Activated T-cell treated with anti-CD3 and anti-CD28 coated beads, Interleukin-2, amount 50 U/mL, for 4 hours (primary cell): ENCODE results near the gene MBNL2. TPM values are rescaled to one million over a fixed set of nuclear protein-coding genes. Genes with fewer than 3 reads are reported as not detected.

Source experiments
- ATAC-seq, 2 donors: fragments of 200-7000 bp; cut with Tn5 transposase; one replicate each; pipeline ENCODE4 v1.10.0; 2021
- DNase-seq: peaks from one replicate; pipeline ENCODE4 v3.0.0-alpha.2; 2020
- H3K27me3 Mint-ChIP-seq: one replicate; pipeline ENCODE4 v1.8.0; 2021; ENCODE audit warnings: low read depth, mixed read lengths
- H3K36me3 Mint-ChIP-seq: one replicate; pipeline ENCODE4 v1.8.0; 2022; ENCODE audit warnings: mixed read lengths; ENCODE audit not compliant: insufficient read depth
- H3K4me1 Mint-ChIP-seq: one replicate; pipeline ENCODE4 v1.8.0; 2021; ENCODE audit warnings: low read depth, mixed read lengths
- H3K4me3 Mint-ChIP-seq: one replicate; pipeline ENCODE4 v1.8.0; 2021; ENCODE audit warnings: mild to moderate bottlenecking, moderate library complexity, mixed read lengths
- H3K9me3 Mint-ChIP-seq: one replicate; pipeline ENCODE4 v1.8.0; 2021; ENCODE audit warnings: mixed read lengths
- total RNA-seq, 3 donors: library from RNA; stranded (reverse); gene quantifications; one replicate each; pipeline ENCODE4 v1.2.1, GENCODE V29; 2021

The MBNL2 gene
- total RNA-seq, 3 donors from 2014 or later: 10.3 to 11.7 (median 11.4) TPM

GRCh38 chr13:97221046-97221445 lies 1.1 kb upstream of the MBNL2 start:
- Mint-ChIP-seq H3K4me1 (peaks cover 33% of the 10 kb centered on the region), H3K9me3 (no peaks in the 10 kb centered on the region), H3K4me3 (no peak overlapping the region), H3K27me3 (no peaks in the 10 kb centered on the region), H3K36me3 (no peaks in the 10 kb centered on the region)
- no peak for DNase-seq
- no peak for ATAC-seq

- ATAC-seq (no peak), DNase-seq (no peak)
- H3K4me1 Mint-ChIP-seq: peaks cover 37% of the 10 kb centered on the region
- no peak overlapping the region for H3K4me3 Mint-ChIP-seq
- no peaks in the 10 kb centered on the region for H3K9me3 Mint-ChIP-seq
- no peaks in the 10 kb centered on the region for H3K27me3 Mint-ChIP-seq
- no peaks in the 10 kb centered on the region for H3K36me3 Mint-ChIP-seq
Measured at GRCh38 chr13:97221466-97221865, 667 bp upstream of the MBNL2 start.

DNA sequence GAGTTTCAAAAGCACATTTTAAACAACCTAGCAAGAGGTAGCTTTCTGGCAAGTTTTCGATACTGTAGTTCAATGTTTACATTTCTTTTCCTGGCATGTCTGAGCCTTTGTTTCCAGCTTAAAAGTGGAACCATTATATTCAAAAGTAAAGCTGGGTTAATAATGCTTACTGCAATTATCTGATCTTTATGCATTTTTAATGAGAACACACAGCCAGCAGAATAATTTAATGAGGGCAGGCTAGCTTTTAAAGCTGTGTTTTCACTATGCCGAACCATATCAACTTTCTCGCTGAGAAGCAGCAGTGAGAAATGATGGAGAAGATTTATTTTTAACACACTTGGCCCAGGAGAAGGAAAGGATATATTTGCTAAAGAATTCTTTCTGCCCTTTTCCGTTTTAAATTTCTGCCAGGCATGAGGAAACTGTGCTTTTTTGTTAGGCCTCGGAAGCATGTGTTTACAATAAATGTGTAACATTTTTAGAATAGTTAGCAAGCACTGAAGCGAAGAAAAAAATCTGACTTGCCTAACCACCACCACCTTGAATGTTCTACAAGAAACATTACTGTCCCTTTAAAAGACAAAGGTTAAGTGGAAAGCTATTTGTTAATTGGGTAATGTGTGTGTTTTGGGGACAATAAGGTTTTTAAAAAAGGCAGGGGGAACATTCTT lies 1.0 kb downstream of the MBNL2 start:
- peak overlapping the region; percentile 87 for H3K4me3 Mint-ChIP-seq
- H3K27me3 Mint-ChIP-seq: no peaks in the 10 kb centered on the region
- H3K36me3 Mint-ChIP-seq: no peaks in the 10 kb centered on the region
- H3K4me1 Mint-ChIP-seq: peaks cover 53% of the 10 kb centered on the region
- ATAC-seq (no peak), DNase-seq (no peak)
- no peaks in the 10 kb centered on the region for H3K9me3 Mint-ChIP-seq

GRCh38 chr13:97223711-97224541 lies 1.8 kb downstream of the MBNL2 start:
- DNase-seq: no peak

DNA sequence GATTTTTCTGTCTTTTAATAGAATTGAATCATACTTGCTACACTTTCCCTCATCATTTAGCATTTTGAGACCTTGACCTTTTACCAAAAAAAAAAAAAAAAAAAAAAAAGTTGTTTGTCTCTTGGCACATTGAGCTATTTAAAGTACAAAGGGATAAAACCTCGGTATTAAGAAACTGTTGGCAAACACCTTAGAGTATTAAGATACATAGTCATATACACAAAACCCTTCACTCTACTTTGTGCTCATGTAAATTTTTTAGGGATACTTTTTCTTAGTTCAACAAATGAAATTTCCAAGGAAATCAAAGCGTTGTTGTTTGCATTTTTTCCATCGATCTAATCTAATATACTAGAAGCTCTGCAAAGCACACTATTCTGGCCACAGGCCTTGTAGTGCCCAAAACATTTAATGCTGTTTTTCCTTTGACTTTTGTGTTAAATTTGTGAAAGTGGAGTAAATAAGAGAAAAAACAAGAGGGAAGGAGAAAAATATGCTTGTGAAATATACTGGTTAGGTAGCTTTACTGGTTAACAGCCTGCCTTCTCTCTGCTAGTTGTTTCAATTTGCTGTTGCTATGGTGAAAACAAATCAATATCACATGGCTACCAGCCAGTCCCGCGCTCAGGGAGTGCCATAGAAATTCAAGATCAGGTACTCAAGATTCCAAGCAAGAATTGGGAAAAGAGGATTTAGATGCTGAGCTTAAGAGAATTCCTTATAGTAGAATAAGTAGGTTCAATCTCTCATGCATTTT lies 2.6 kb downstream of the MBNL2 start:
- Mint-ChIP-seq H3K27me3 (no peaks in the 10 kb centered on the region), H3K4me1 (peaks cover 57% of the 10 kb centered on the region)
- no peak for ATAC-seq

More at GRCh38 chr13:97223711-97224541, 1.8 kb downstream of the MBNL2 start:
- Mint-ChIP-seq H3K9me3 (no peaks in the 10 kb centered on the region), H3K36me3 (no peaks in the 10 kb centered on the region), H3K4me3 (peak overlapping the region; percentile 87), H3K4me1 (peaks cover 53% of the 10 kb centered on the region), H3K27me3 (no peaks in the 10 kb centered on the region)
- no peak for ATAC-seq

GRCh38 chr13:97225533-97225932 lies 3.4 kb downstream of the MBNL2 start:
- no peak for DNase-seq
- no peak for ATAC-seq
- Mint-ChIP-seq H3K27me3 (no peaks in the 10 kb centered on the region), H3K4me3 (peak overlapping the region; percentile 87), H3K36me3 (peaks cover 8% of the 10 kb centered on the region), H3K9me3 (no peaks in the 10 kb centered on the region), H3K4me1 (peaks cover 62% of the 10 kb centered on the region)

More for the DNA sequence above, 2.6 kb downstream of the MBNL2 start:
- Mint-ChIP-seq H3K36me3 (peaks cover 3% of the 10 kb centered on the region), H3K4me3 (peak overlapping the region; percentile 87), H3K9me3 (no peaks in the 10 kb centered on the region)
- no peak for DNase-seq

DNA sequence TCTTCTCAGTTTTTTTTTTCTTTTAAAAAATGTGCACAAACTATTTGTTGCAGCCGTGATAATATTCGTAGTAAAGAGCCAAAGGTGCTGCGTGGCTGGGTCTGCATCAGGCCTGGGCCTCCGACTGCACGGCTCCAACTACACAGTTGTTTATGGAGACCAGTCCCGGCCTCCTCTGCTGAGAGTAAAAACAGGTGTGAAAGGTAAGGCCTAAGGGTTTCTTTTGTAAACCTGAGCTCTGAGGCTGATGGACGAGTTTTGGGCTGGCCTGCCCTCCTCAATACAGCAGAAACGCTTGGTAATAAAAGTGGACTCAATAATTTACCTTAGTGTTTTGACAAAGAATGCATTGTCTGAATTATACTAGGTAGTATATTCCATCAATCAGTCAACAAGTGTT lies 3.9 kb downstream of the MBNL2 start:
- Mint-ChIP-seq H3K36me3 (peaks cover 8% of the 10 kb centered on the region), H3K4me3 (peak overlapping the region; percentile 87), H3K27me3 (no peaks in the 10 kb centered on the region), H3K4me1 (peaks cover 66% of the 10 kb centered on the region), H3K9me3 (no peaks in the 10 kb centered on the region)
- ATAC-seq (no peak), DNase-seq (no peak)

GRCh38 chr13:97226788-97227627 lies 4.9 kb downstream of the MBNL2 start:
- peaks cover 15% of the 10 kb centered on the region for H3K36me3 Mint-ChIP-seq
- DNase-seq: peak; percentile 17
- H3K27me3 Mint-ChIP-seq: no peaks in the 10 kb centered on the region
- peaks cover 67% of the 10 kb centered on the region for H3K4me1 Mint-ChIP-seq
- H3K9me3 Mint-ChIP-seq: no peaks in the 10 kb centered on the region
- ATAC-seq: peak; percentile 38 to 53
- H3K4me3 Mint-ChIP-seq: peak overlapping the region; percentile 84

DNA sequence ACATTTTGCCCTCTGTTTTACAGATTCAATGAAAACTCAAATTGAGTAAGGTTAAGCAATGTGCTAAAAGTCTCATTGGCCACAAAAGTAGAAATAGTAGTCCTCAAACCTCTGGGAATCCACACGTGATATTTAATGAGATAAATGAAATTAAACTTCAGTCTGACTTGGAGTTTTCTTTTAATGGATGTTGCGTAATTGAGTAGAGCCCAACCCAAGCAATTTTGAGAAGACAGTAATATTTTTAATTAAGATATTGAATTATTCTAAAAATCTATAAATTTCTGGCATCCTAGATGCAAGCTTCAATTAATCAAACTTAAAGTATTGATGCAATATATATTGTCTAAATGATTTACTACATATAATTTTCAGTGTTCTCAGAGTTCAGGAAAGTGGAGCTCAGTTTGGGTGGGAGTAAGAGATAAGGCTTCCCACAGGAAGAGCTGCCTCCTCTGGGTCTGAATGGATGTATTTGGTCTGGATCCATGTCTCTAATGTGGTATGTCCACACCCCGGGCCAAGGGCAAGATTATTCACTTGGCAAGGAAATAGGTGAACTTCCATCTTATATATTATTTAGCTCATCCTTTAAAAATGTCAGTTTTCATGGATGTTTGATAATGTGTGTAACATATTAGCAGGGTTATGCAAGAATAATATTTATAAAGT lies 6.9 kb downstream of the MBNL2 start:
- Mint-ChIP-seq H3K4me3 (no peak overlapping the region), H3K27me3 (no peaks in the 10 kb centered on the region), H3K9me3 (no peaks in the 10 kb centered on the region), H3K36me3 (peaks cover 19% of the 10 kb centered on the region), H3K4me1 (peaks cover 68% of the 10 kb centered on the region)
- DNase-seq (no peak), ATAC-seq (no peak)

GRCh38 chr13:97229699-97230098 lies 7.6 kb downstream of the MBNL2 start:
- ATAC-seq (no peak), DNase-seq (no peak)
- Mint-ChIP-seq H3K4me3 (no peak overlapping the region), H3K36me3 (peaks cover 22% of the 10 kb centered on the region), H3K27me3 (no peaks in the 10 kb centered on the region), H3K9me3 (no peaks in the 10 kb centered on the region), H3K4me1 (peaks cover 63% of the 10 kb centered on the region)

DNA sequence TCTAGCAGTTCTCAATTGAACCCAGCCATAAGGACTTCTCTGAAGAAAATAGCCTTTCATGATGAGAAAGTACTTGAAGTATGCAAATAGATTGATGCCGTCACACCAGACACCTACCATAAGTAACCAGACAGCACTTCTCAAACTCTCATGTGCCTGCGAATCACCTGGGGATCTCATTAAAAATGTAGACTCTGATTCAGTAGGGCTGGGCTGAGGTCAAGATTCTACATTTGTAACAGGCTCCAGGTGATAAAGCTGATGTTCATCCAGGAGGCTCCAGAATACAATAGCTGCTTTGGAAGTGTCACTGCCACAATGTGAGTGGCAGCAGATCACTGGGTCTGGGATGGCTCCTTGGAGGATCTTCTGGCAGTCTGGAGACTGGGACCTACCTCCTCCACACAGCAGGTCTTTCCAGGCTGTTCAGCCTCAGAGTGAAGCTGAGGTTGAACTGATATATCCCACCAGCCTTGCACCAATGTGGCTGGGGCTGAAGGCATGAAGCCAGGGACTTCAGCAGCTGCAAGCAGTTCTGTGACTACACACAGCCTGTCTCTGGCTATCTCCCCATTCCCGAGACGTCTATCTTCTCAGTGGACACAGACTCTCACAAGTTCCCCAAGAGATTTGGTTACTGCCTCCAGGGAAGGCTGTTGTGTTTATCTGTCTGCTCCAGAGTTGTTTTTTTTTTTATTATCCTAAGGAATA lies 9.1 kb downstream of the MBNL2 start:
- DNase-seq: no peak
- no peak for ATAC-seq
- Mint-ChIP-seq H3K27me3 (no peaks in the 10 kb centered on the region), H3K9me3 (no peaks in the 10 kb centered on the region), H3K4me3 (no peak overlapping the region), H3K4me1 (peaks cover 52% of the 10 kb centered on the region), H3K36me3 (peaks cover 24% of the 10 kb centered on the region)

DNA sequence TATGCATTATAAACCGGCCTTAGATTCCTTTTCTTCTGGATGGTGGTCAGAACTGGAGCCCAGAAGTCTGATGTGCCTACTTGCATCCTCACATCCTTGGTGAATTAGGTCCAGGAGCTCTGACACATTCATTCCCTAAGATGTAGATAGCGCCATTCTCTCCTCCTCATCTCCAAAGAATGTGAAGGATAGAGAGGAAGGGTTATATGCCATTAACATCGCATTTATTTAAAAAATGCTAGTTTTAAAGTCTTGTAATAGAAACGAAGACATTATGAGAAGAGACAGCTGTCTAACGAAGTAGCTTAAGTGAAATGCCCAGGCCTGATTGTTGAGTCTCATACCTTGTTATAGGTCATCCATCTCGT lies 9.7 kb downstream of the MBNL2 start:
- peaks cover 25% of the 10 kb centered on the region for H3K36me3 Mint-ChIP-seq
- DNase-seq (no peak), ATAC-seq (no peak)
- no peaks in the 10 kb centered on the region for H3K27me3 Mint-ChIP-seq
- no peaks in the 10 kb centered on the region for H3K9me3 Mint-ChIP-seq
- no peak overlapping the region for H3K4me3 Mint-ChIP-seq
- peaks cover 50% of the 10 kb centered on the region for H3K4me1 Mint-ChIP-seq

- ATAC-seq (no peak), DNase-seq (no peak)
- Mint-ChIP-seq H3K9me3 (no peaks in the 10 kb centered on the region), H3K36me3 (peaks cover 34% of the 10 kb centered on the region), H3K4me1 (peaks cover 54% of the 10 kb centered on the region), H3K27me3 (no peaks in the 10 kb centered on the region), H3K4me3 (no peak overlapping the region)
Measured at GRCh38 chr13:97233499-97233898, 11.4 kb downstream of the MBNL2 start.
